ENCODE measurements around the gene EFS. TPM values are rescaled to one million over a fixed set of nuclear protein-coding genes. Genes with fewer than 3 reads are reported as not detected.

EFS gene
- total RNA-seq, 1 donor from 2014 or later = 29.6 TPM

DNA sequence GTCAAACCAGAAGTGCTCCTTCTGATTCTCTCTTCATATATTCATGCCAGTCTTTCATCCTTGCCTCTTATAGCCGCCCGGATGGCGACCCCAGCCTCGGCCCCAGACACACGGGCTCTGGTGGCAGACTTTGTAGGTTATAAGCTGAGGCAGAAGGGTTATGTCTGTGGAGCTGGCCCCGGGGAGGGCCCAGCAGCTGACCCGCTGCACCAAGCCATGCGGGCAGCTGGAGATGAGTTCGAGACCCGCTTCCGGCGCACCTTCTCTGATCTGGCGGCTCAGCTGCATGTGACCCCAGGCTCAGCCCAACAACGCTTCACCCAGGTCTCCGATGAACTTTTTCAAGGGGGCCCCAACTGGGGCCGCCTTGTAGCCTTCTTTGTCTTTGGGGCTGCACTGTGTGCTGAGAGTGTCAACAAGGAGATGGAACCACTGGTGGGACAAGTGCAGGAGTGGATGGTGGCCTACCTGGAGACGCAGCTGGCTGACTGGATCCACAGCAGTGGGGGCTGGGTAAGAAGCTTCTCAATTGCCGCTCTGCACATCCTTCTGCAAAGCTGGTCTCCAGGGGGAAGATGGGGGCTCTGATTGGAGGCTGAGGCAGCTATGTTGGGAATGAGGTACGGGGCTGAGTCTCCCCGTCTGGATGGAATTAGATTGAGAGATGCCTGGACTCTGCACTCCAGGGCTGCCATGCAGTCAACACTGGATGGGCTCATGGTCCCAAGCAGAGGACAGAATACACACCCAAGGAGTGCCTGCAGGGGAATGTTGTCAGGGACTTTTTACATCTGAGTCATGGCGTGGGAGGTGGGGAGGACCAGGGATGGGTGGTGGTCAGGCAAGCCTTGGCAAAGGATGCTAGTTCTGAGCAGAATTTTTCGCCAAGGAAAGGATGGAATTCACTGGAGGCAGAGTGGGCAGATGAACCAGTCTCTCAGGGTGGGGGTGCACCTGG, 57.0 kb downstream of the EFS start:
- no peaks in the 10 kb centered on the region for H3K27me3 Mint-ChIP-seq (ENCODE audit: low read depth)
- no peak for DNase-seq (ENCODE audit: low spot score)
- TF ChIP-seq, protein P1, sequence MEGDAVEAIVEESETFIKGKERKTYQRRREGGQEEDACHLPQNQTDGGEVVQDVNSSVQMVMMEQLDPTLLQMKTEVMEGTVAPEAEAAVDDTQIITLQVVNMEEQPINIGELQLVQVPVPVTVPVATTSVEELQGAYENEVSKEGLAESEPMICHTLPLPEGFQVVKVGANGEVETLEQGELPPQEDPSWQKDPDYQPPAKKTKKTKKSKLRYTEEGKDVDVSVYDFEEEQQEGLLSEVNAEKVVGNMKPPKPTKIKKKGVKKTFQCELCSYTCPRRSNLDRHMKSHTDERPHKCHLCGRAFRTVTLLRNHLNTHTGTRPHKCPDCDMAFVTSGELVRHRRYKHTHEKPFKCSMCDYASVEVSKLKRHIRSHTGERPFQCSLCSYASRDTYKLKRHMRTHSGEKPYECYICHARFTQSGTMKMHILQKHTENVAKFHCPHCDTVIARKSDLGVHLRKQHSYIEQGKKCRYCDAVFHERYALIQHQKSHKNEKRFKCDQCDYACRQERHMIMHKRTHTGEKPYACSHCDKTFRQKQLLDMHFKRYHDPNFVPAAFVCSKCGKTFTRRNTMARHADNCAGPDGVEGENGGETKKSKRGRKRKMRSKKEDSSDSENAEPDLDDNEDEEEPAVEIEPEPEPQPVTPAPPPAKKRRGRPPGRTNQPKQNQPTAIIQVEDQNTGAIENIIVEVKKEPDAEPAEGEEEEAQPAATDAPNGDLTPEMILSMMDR (IDR thresholded peaks at IDR 0.05) = no peak
- peak overlapping the region; percentile 93 for H3K27ac Mint-ChIP-seq (ENCODE audit: unreplicated experiment)
- peaks cover 8% of the 10 kb centered on the region for H3K36me3 Mint-ChIP-seq (ENCODE audit: low read depth)
- peaks cover 41% of the 10 kb centered on the region for H3K4me1 Mint-ChIP-seq (ENCODE audit: low read depth)
- H3K9me3 Mint-ChIP-seq (ENCODE audit: low read depth) = no peaks in the 10 kb centered on the region
- H3K4me3 Mint-ChIP-seq (ENCODE audit: unreplicated experiment) = peak overlapping the region; percentile 97

DNA sequence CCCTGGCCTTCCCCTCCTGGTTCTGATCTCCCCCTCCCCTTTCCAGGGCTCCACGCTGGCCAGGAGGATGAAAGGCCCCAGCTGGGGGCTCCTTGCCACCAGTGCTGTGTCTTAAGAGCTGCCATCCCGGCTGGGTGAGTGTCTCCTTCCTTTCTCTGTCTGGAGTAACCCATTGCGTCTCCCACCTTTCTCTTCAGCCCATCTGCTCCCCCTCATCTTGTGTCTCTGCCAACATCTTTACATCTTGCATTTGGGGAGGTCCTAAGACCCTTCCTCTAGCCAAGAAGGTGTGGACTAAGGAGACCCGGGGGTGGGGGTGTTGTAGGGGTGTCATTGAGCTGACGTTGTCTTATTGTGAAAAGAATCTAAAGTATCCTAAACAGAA, 57.8 kb downstream of the EFS start:
- Mint-ChIP-seq H3K36me3 (ENCODE audit: low read depth) (peaks cover 5% of the 10 kb centered on the region), H3K27me3 (ENCODE audit: low read depth) (no peaks in the 10 kb centered on the region), H3K9me3 (ENCODE audit: low read depth) (no peaks in the 10 kb centered on the region), H3K4me1 (ENCODE audit: low read depth) (peaks cover 44% of the 10 kb centered on the region), H3K4me3 (ENCODE audit: unreplicated experiment) (peak overlapping the region; percentile 97), H3K27ac (ENCODE audit: unreplicated experiment) (peak overlapping the region; percentile 93)
- DNase-seq (ENCODE audit: low spot score) = no peak
- TF ChIP-seq, protein P1 (IDR thresholded peaks at IDR 0.05) = no peak

DNA sequence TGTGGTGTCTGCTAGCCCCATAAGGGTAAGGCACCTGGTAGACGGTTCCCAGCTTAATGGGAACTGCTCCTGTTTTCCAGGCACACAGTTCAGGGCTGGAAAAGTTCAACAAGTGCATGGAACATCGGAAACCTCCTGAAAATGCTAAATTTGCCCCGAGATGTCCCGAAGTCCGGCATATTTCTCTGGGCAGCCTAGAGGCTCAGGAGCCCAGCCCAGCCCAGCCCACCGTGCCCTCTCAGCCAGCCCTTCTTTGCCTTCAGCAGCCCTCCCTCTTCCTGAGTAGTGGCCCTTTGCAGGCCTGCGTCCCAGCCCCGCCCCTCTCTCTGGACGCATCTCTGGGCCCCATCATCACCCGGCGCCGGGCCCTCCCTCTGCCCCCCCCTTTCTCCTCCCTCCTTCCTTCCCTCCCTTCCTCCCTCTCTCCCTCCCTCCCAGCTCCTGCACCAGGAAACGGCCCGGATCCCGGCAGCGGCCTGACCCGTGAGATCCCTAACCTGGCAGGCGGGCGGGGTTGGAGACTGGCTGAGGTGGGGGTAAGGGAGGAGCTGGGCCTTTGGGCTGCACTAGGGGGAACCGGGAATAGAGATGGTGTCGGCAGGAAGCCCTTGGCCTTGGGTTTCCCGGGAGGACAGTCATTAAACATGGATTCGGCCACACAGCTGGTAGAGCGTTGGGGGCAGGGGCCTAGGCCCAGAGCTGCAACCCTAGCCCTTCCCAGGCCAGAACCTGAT, 58.4 kb downstream of the EFS start, which contains the start of gene BCL2L2:
BCL2L2 (plus strand) TSS at position 422 of the 734 bp plus-strand sequence. CDS start 935 bp downstream, outside the sequence.
- H3K36me3 Mint-ChIP-seq (ENCODE audit: low read depth) = peaks cover 5% of the 10 kb centered on the region
- TF ChIP-seq, protein P1 (IDR thresholded peaks at IDR 0.05) = no peak
- no peaks in the 10 kb centered on the region for H3K9me3 Mint-ChIP-seq (ENCODE audit: low read depth)
- peak within 1 kb of the TSS; percentile 97 for H3K4me3 Mint-ChIP-seq (ENCODE audit: unreplicated experiment)
- peak within 1 kb of the TSS; percentile 93 for H3K27ac Mint-ChIP-seq (ENCODE audit: unreplicated experiment)
- peaks cover 44% of the 10 kb centered on the region for H3K4me1 Mint-ChIP-seq (ENCODE audit: low read depth)
- DNase-seq (ENCODE audit: low spot score) = no peak
- no peaks in the 10 kb centered on the region for H3K27me3 Mint-ChIP-seq (ENCODE audit: low read depth)

Small RNA genes within 50 kb of the gene (microRNA-seq; reads per million reads assigned to microRNA genes)
- 13.3 reads per million, percentile 27 among the genes with 10 or more reads in this experiment for gene MIR208A (ENCODE audit: borderline number of aligned reads)

Other genes starting within 250 kb of the EFS start
- not detected in 3 replicates for gene CEBPE, start 245.9 kb downstream of the EFS start, total RNA-seq
- gene SLC7A8, start 181.5 kb downstream of the EFS start, total RNA-seq = 0.31 to 0.89 TPM (median 0.45 TPM) in 3 replicates
- gene RNF212B, start 127.2 kb downstream of the EFS start, total RNA-seq = not detected in 3 replicates
- 7.3 to 8.2 TPM (median 7.6 TPM) in 3 replicates for gene HOMEZ, start 79.0 kb downstream of the EFS start, total RNA-seq
- gene PPP1R3E, start 62.3 kb downstream of the EFS start, total RNA-seq = 11.0 to 20.7 TPM (median 11.2 TPM) in 3 replicates
- gene BCL2L2, start 58.3 kb downstream of the EFS start, total RNA-seq = 21.8 to 34.2 TPM (median 25.9 TPM) in 3 replicates
- gene PABPN1, start 43.7 kb downstream of the EFS start, total RNA-seq = 135 to 182 TPM (median 136 TPM) in 3 replicates
- gene SLC22A17, start 12.3 kb downstream of the EFS start, total RNA-seq = 40.3 to 63.9 TPM (median 44.0 TPM) in 3 replicates
- not detected in 3 replicates for gene IL25, start 7.6 kb upstream of the EFS start, total RNA-seq
- not detected in 3 replicates for gene CMTM5, start 11.9 kb upstream of the EFS start, total RNA-seq
- gene MYH6, start 43.1 kb upstream of the EFS start, total RNA-seq = not detected in 3 replicates
- not detected in 3 replicates for gene MYH7, start 70.5 kb upstream of the EFS start, total RNA-seq
- gene NGDN, start 104.5 kb upstream of the EFS start, total RNA-seq = 23.2 to 25.2 TPM (median 23.5 TPM) in 3 replicates
- 5.9 to 11.8 TPM (median 9.8 TPM) in 3 replicates for gene ZFHX2, start 186.6 kb upstream of the EFS start, total RNA-seq
- gene THTPA, start 191.1 kb upstream of the EFS start, total RNA-seq = 11.8 to 21.6 TPM (median 12.3 TPM) in 3 replicates
- 16.4 to 27.3 TPM (median 18.5 TPM) in 3 replicates for gene AP1G2, start 202.6 kb upstream of the EFS start, total RNA-seq
- 0.20 TPM in 1 of 3 replicates, not detected in the others for gene JPH4, start 213.6 kb upstream of the EFS start, total RNA-seq